SK-N-SH (cell line): ENCODE data around the gene PCBP3. TPM values are rescaled to one million over a fixed set of nuclear protein-coding genes. Genes with fewer than 3 reads are reported as not detected.
A peak's percentile ranks its signal among the peaks of the same experiment; 100 is the strongest.

Source experiments
- CTCF ChIA-PET: fragments of 300-600, 350-600 bp; formaldehyde crosslinking; extraction: SDS; loops from one replicate; lab custom pipeline; 2021; lab: Yijun Ruan, JAX
- POLR2A ChIA-PET: fragments of 350-600 bp; sonication (Branson Sonifier 250); formaldehyde crosslinking; extraction: SDS; loops from one replicate; lab custom pipeline; 2020; ENCODE audit warnings: antibody characterized with exemption, inconsistent platforms; lab: Yijun Ruan, JAX
- DNase-seq: peaks from one replicate; pipeline ENCODE4 v3.0.0; 2012
- H2AFZ ChIP-seq: fragments of 200-600 bp; sonication (generic); 2 replicates; pipeline ENCODE4 v1.8.1; 2016; ENCODE audit warnings: antibody characterized with exemption, mild to moderate bottlenecking, low read depth
- H3F3A ChIP-seq: fragments of 200-600 bp; sonication (generic); replicated peaks from 2 replicates; pipeline ENCODE3; 2016; ENCODE audit warnings: antibody characterized with exemption, mild to moderate bottlenecking; ENCODE audit not compliant: insufficient read depth
- H3K27ac ChIP-seq, 2 experiments: fragments of 200-500 bp in 1 of 2; fragments of 200-600 bp in 1 of 2; sonication (Bioruptor generic) in 1 of 2; sonication (generic), shearing (Covaris generic) in 1 of 2; 2 replicates each; pipeline versions ENCODE4 v1.5.1 to v1.6.1; 2014 to 2016; ENCODE audit warnings: low read depth in 2 of 2, inconsistent platforms in 1 of 2, low read length in 1 of 2, mild to moderate bottlenecking in 1 of 2, mixed read lengths in 1 of 2
- H3K27me3 ChIP-seq: fragments of 200-600 bp; sonication (generic), shearing (Covaris generic); 2 replicates; pipeline ENCODE4 v1.6.1; 2016; ENCODE audit warnings: mixed run types; ENCODE audit not compliant: insufficient read depth
- H3K36me3 ChIP-seq, 2 experiments: fragments of 200-500 bp in 1 of 2; fragments of 200-600 bp in 1 of 2; sonication (Bioruptor generic) in 1 of 2; sonication (generic) in 1 of 2; replicated peaks in 1 of 2; 2 replicates each; pipeline versions ENCODE3 to v1.5.1; 2014 to 2016; ENCODE audit warnings: low read length in 1 of 2, mild to moderate bottlenecking in 1 of 2; ENCODE audit not compliant: insufficient read depth in 2 of 2, control insufficient read depth in 1 of 2
- H3K4me1 ChIP-seq, 2 experiments: fragments of 200-500 bp in 1 of 2; fragments of 200-600 bp in 1 of 2; sonication (Bioruptor generic) in 1 of 2; sonication (generic), shearing (Covaris generic) in 1 of 2; 2 replicates each; pipeline versions ENCODE4 v1.5.1 to v1.6.1; 2014 to 2016; ENCODE audit warnings: low read depth in 1 of 2, low read length in 1 of 2, mixed run types in 1 of 2; ENCODE audit not compliant: insufficient read depth in 2 of 2, control insufficient read depth in 1 of 2
- H3K4me2 ChIP-seq: fragments of 200-600 bp; sonication (generic), shearing (Covaris generic); 2 replicates; pipeline ENCODE4 v1.6.1; 2017; ENCODE audit warnings: mixed run types
- H3K4me3 ChIP-seq, 2 experiments: fragments of 200-500 bp in 1 of 2; fragments of 200-600 bp in 1 of 2; sonication (Bioruptor generic) in 1 of 2; sonication (generic), shearing (Covaris generic) in 1 of 2; 2 replicates each; pipeline versions ENCODE4 v1.5.1 to v1.8.1; 2014 to 2016; ENCODE audit warnings: low read depth in 2 of 2, inconsistent platforms in 1 of 2, low read length in 1 of 2, mild to moderate bottlenecking in 1 of 2, mixed read lengths in 1 of 2, moderate library complexity in 1 of 2
- H3K79me2 ChIP-seq: fragments of 200-600 bp; sonication (generic); 2 replicates; pipeline ENCODE4 v1.8.1; 2017; ENCODE audit warnings: mild to moderate bottlenecking; ENCODE audit not compliant: insufficient read depth
- H3K9ac ChIP-seq: fragments of 200-600 bp; sonication (generic); 2 replicates; pipeline ENCODE4 v1.6.1; 2017; ENCODE audit warnings: mixed run types
- H3K9me2 ChIP-seq: fragments of 200-600 bp; sonication (generic); 2 replicates; pipeline ENCODE4 v1.6.1; 2017; ENCODE audit warnings: mixed run types
- H3K9me3 ChIP-seq: fragments of 200-600 bp; sonication (generic); 2 replicates; pipeline ENCODE4 v1.6.1; 2017; ENCODE audit warnings: mixed run types, mild to moderate bottlenecking, moderate library complexity
- H4K20me1 ChIP-seq: fragments of 200-600 bp; sonication (generic); 2 replicates; pipeline ENCODE4 v1.6.1; 2017; ENCODE audit warnings: mild to moderate bottlenecking, mixed run types; ENCODE audit not compliant: insufficient read depth
- CHD2 ChIP-seq: fragments of 150-350 bp; IDR thresholded peaks from 2 replicates; pipeline ENCODE4 v1.6.1; 2018; ENCODE audit warnings: low read length; ENCODE audit not compliant: partially characterized antibody
- EZH2phosphoT487 ChIP-seq: fragments of 200-600 bp; sonication (generic); IDR thresholded peaks from 2 replicates; pipeline ENCODE4 v1.6.1; 2017; ENCODE audit warnings: low read depth, mixed run types, mild to moderate bottlenecking, antibody characterized with exemption, moderate library complexity, borderline replicate concordance
- FOSL2 ChIP-seq: IDR thresholded peaks from 2 replicates; pipeline ENCODE4 v1.4.0; 2012; ENCODE audit warnings: low read depth, mild to moderate bottlenecking, moderate library complexity, borderline replicate concordance
- FOXJ3 ChIP-seq: sonication (generic); formaldehyde crosslinking; IDR thresholded peaks from 2 replicates; pipeline ENCODE4 v1.5.1; 2020; ENCODE audit warnings: mild to moderate bottlenecking, missing genetic modification reagents
- GABPA ChIP-seq: IDR thresholded peaks from 2 replicates; pipeline ENCODE4 v1.4.0; 2012; ENCODE audit warnings: low read depth, mild to moderate bottlenecking
- GATA2 ChIP-seq: sonication (generic); formaldehyde crosslinking; IDR thresholded peaks from 2 replicates; pipeline ENCODE4 v1.5.0; 2020; ENCODE audit warnings: mild to moderate bottlenecking, missing genetic modification reagents
- JUND ChIP-seq: IDR thresholded peaks from 2 replicates; pipeline ENCODE4 v1.4.0; 2012
- MXI1 ChIP-seq: IDR thresholded peaks from 2 replicates; pipeline ENCODE4 v1.6.1; 2012; ENCODE audit warnings: mild to moderate bottlenecking, low read depth, low read length, improper control_type of control experiment
- NRF1 ChIP-seq: IDR thresholded peaks from 2 replicates; pipeline ENCODE4 v1.6.1; 2012; ENCODE audit warnings: low read depth, mild to moderate bottlenecking, low read length
- POLR2AphosphoS5 ChIP-seq: IDR thresholded peaks from 2 replicates; pipeline ENCODE4 v1.6.1; 2012; ENCODE audit warnings: low read depth, low read length
- RAD21 ChIP-seq: IDR thresholded peaks from 2 replicates; pipeline ENCODE4 v1.6.1; 2012; ENCODE audit warnings: mild to moderate bottlenecking, low read length
- RCOR1 ChIP-seq: fragments of 150-350 bp; IDR thresholded peaks from 2 replicates; pipeline ENCODE4 v1.6.1; 2017; ENCODE audit warnings: antibody characterized with exemption, low read length
- RXRA ChIP-seq: IDR thresholded peaks from 2 replicates; pipeline ENCODE4 v1.4.0; 2012; ENCODE audit warnings: low read depth, mild to moderate bottlenecking, borderline replicate concordance
- TAF1 ChIP-seq: IDR thresholded peaks from 2 replicates; pipeline ENCODE4 v1.6.1; 2012; ENCODE audit warnings: low read depth, mild to moderate bottlenecking, low read length, moderate library complexity, borderline replicate concordance
- WGBS: methylation state at CpG from one replicate; pipeline ENCODE4 v1.1.6; 2017; ENCODE audit warnings: low lambda C conversion rate; 5-methylcytosine and 5-hydroxymethylcytosine counted together
- polyA plus RNA-seq, 3 experiments: library from polyadenylated mRNA; depleted of rRNA; stranded (reverse); fragments of >200 nt; gene quantifications; 2 replicates each; pipeline ENCODE4 v1.2.3, GENCODE V29; 2012
- TF ChIP-seq, protein P1 (sequence below): fragments of 200-600 bp; sonication (generic); IDR thresholded peaks from 2 replicates; pipeline ENCODE4 v1.6.1; 2017; ENCODE audit warnings: antibody characterized with exemption, mild to moderate bottlenecking, moderate library complexity
- TF ChIP-seq, protein P2 (sequence below): fragments of 150-350 bp; IDR thresholded peaks from 2 replicates; pipeline ENCODE4 v1.6.1; 2017; ENCODE audit warnings: antibody characterized with exemption, low read length, low read depth, borderline replicate concordance
- TF ChIP-seq, protein P3 (sequence below): IDR thresholded peaks from 2 replicates; pipeline ENCODE4 v1.6.1; 2012; ENCODE audit warnings: mild to moderate bottlenecking, low read depth, low read length, moderate library complexity
- TF ChIP-seq, protein P4 (sequence below): IDR thresholded peaks from 2 replicates; pipeline ENCODE4; 2012

Gene PCBP3
- polyA plus RNA-seq, 1 of the 3 experiments (the other 2 are of a cell fraction): 9.5 TPM

DNA sequence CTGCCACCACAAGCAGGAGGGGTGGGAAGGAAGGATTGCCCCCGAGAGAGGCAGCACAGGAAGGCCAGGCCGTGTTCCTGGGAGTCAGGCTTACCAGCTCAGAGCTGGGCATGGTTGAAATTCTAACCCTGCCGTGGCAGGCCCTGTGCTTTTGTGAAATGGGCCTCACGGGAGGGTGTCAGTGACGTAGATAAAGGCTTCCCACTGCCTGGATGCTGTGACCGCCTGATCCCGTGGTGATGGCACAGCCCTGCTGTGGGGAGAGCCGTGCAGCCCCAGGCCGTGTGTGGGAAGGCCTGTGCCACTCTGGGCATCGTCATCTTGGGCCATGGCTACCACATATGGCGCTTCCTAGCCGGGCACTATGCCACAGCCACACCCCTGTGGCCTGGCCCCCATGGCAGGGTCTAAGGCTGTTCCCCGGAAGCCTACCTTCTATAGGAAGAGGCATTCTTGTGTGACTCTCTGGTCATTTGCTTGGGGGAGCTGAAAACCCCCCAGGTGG lies 161.3 kb downstream of the PCBP3 start:
- Histone ChIP-seq H4K20me1 (no peaks in the 10 kb centered on the region), H3K4me1 (peaks cover 0 to 40% of the 10 kb centered on the region in 2 experiments; a peak in 1 of 4 replicates), H3F3A (no peaks in the 10 kb centered on the region), H2AFZ (no peak overlapping the region), H3K4me3 (no peak overlapping the region), H3K9ac (no peak overlapping the region), H3K27me3 (no peaks in the 10 kb centered on the region), H3K9me2 (no peaks in the 10 kb centered on the region), H3K36me3 (no peaks in the 10 kb centered on the region), H3K27ac (peak overlapping the region in 1 of 2 experiments; percentile 25; a peak in 1 of 4 replicates), H3K4me2 (no peak overlapping the region), H3K9me3 (no peaks in the 10 kb centered on the region), H3K79me2 (no peaks in the 10 kb centered on the region)
- CTCF ChIA-PET: interaction anchor here (1.4 kb wide), 1 partner anchor 12 kb away, joined by 3 read pairs; no protein-coding TSS in a partner anchor
- whole genome bisulfite sequencing: 79% methylated on average over 6 of the region's 13 CpGs
- POLR2A ChIA-PET: no interaction called here
- TF ChIP-seq, protein P1, sequence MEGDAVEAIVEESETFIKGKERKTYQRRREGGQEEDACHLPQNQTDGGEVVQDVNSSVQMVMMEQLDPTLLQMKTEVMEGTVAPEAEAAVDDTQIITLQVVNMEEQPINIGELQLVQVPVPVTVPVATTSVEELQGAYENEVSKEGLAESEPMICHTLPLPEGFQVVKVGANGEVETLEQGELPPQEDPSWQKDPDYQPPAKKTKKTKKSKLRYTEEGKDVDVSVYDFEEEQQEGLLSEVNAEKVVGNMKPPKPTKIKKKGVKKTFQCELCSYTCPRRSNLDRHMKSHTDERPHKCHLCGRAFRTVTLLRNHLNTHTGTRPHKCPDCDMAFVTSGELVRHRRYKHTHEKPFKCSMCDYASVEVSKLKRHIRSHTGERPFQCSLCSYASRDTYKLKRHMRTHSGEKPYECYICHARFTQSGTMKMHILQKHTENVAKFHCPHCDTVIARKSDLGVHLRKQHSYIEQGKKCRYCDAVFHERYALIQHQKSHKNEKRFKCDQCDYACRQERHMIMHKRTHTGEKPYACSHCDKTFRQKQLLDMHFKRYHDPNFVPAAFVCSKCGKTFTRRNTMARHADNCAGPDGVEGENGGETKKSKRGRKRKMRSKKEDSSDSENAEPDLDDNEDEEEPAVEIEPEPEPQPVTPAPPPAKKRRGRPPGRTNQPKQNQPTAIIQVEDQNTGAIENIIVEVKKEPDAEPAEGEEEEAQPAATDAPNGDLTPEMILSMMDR: no peak
- no peak for TF ChIP-seq RCOR1
- TF ChIP-seq POLR2AphosphoS5: no peak
- TF ChIP-seq FOXJ3 (CRISPR knock-in tag): no peak
- TF ChIP-seq TAF1: no peak
- no peak for TF ChIP-seq CHD2
- TF ChIP-seq RXRA: no peak
- no peak for TF ChIP-seq RAD21
- TF ChIP-seq EZH2phosphoT487: no peak
- TF ChIP-seq MXI1: no peak
- TF ChIP-seq, protein P2, sequence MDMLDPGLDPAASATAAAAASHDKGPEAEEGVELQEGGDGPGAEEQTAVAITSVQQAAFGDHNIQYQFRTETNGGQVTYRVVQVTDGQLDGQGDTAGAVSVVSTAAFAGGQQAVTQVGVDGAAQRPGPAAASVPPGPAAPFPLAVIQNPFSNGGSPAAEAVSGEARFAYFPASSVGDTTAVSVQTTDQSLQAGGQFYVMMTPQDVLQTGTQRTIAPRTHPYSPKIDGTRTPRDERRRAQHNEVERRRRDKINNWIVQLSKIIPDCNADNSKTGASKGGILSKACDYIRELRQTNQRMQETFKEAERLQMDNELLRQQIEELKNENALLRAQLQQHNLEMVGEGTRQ: no peak
- no peak for TF ChIP-seq JUND
- no peak for DNase-seq

DNA sequence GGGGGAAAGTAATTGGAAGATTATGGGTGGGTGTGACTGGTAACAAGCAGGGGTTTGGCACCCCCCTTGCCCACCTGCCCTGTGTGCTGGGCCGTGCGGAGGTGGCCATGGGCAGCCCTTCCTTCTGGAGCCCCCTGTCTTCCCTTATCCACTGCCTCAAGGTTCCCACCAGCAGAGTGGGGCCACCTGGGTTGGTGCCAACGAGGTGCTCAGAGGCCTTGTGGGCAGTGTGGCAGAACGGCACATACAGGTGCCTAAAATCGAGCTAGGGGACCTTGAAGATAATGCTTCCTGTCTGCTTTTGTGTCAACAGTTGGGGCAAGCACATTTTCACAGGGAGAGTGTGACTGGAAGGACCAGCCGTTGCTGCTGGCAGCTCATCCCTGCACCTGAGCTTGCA lies 161.8 kb downstream of the PCBP3 start:
- Histone ChIP-seq H3K9ac (no peak overlapping the region), H3K9me3 (no peaks in the 10 kb centered on the region), H3K4me3 (no peak overlapping the region), H2AFZ (no peak overlapping the region), H3K27me3 (no peaks in the 10 kb centered on the region), H3K27ac (no peak overlapping the region), H3F3A (no peaks in the 10 kb centered on the region), H3K36me3 (no peaks in the 10 kb centered on the region), H3K4me1 (peaks cover 0 to 40% of the 10 kb centered on the region in 2 experiments; a peak in 1 of 4 replicates), H3K4me2 (no peak overlapping the region), H3K9me2 (no peaks in the 10 kb centered on the region), H3K79me2 (no peaks in the 10 kb centered on the region), H4K20me1 (no peaks in the 10 kb centered on the region)
- no CpG with 5 or more reads among the region's 6 CpGs for WGBS
- POLR2A ChIA-PET: no interaction called here
- CTCF ChIA-PET: interaction anchor here (1.4 kb wide), 2 partner anchors 12 to 15 kb away, joined by 3 to 4 read pairs; no protein-coding TSS in a partner anchor
- DNase-seq: no peak
- TF ChIP-seq, protein P3, sequence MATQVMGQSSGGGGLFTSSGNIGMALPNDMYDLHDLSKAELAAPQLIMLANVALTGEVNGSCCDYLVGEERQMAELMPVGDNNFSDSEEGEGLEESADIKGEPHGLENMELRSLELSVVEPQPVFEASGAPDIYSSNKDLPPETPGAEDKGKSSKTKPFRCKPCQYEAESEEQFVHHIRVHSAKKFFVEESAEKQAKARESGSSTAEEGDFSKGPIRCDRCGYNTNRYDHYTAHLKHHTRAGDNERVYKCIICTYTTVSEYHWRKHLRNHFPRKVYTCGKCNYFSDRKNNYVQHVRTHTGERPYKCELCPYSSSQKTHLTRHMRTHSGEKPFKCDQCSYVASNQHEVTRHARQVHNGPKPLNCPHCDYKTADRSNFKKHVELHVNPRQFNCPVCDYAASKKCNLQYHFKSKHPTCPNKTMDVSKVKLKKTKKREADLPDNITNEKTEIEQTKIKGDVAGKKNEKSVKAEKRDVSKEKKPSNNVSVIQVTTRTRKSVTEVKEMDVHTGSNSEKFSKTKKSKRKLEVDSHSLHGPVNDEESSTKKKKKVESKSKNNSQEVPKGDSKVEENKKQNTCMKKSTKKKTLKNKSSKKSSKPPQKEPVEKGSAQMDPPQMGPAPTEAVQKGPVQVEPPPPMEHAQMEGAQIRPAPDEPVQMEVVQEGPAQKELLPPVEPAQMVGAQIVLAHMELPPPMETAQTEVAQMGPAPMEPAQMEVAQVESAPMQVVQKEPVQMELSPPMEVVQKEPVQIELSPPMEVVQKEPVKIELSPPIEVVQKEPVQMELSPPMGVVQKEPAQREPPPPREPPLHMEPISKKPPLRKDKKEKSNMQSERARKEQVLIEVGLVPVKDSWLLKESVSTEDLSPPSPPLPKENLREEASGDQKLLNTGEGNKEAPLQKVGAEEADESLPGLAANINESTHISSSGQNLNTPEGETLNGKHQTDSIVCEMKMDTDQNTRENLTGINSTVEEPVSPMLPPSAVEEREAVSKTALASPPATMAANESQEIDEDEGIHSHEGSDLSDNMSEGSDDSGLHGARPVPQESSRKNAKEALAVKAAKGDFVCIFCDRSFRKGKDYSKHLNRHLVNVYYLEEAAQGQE: no peak
- TF ChIP-seq MXI1 (no peak), FOXJ3 (CRISPR knock-in tag) (no peak), GATA2 (CRISPR knock-in tag) (no peak), POLR2AphosphoS5 (no peak), NRF1 (no peak), CHD2 (no peak), FOSL2 (no peak), GABPA (no peak), EZH2phosphoT487 (no peak)
- TF ChIP-seq, protein P2: no peak
- TF ChIP-seq, protein P4, sequence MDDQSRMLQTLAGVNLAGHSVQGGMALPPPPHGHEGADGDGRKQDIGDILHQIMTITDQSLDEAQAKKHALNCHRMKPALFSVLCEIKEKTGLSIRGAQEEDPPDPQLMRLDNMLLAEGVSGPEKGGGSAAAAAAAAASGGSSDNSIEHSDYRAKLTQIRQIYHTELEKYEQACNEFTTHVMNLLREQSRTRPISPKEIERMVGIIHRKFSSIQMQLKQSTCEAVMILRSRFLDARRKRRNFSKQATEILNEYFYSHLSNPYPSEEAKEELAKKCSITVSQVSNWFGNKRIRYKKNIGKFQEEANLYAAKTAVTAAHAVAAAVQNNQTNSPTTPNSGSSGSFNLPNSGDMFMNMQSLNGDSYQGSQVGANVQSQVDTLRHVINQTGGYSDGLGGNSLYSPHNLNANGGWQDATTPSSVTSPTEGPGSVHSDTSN: no peak
